Measurements from ENCODE around the gene AOX1.

AOX1 gene

DNA sequence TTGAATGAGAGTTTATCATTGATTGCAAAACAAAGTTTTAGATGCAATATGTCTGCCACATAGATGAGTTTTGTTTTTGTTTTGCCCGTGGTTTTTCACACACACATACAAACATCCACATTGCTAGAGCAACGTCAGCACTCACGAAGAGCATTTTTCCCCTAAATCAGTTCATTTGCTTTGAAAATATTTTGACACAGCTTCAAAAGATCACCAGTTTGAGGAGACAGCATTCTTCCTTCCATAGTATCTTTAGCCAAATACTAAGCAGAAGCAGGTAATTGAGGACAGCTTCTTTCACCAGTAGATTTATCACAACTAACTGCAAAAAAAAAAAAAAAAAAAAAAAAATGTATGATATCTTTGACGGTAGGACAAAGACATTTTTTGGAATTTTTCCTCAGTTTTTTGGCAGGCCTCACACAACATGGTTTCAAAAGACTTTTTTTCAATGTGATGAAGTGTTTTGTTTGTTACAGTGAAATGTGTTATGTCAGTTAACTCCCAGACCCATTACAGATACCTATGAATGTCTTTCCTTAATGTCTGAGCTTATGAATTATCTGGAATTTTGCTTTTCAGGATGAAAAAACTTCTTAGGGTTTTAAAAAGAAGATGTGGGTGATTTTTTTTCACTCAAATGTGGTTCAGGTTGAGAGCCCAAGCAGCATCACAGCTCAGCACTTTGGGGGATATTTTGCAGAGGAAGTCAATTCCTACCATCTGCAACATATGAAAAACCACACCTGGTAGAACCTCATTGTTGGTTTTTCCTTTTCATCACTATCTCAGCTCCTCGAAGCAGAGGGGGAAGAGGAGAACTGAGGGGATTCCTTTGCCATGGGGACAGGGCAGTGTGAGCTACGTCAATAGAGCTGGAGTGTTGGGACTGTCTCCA is 31.6 kb downstream of the AOX1 start:
- DNase-seq, result no peak
- peaks cover 0 to 15% (median 0%) of the 10 kb centered on the region in 3 donors for H3K36me3 ChIP-seq
- no peak for TF ChIP-seq CTCF (IDR thresholded peaks at IDR 0.05)
- intact Hi-C loops (cut with DNase I; ENCODE audit: low total_unique reads), result no loop called here
- H3K27me3 ChIP-seq, result no peaks in the 10 kb centered on the region
- no peaks in the 10 kb centered on the region for H3K9me3 ChIP-seq
- H3K4me1 ChIP-seq, result no peaks in the 10 kb centered on the region
- H3K4me3 ChIP-seq, result no peak overlapping the region
- H3K27ac ChIP-seq, result no peak overlapping the region

- Histone ChIP-seq H3K4me3 (no peak overlapping the region), H3K4me1 (no peaks in the 10 kb centered on the region), H3K36me3 (peaks cover 0 to 15% (median 0%) of the 10 kb centered on the region in 3 donors), H3K27me3 (no peaks in the 10 kb centered on the region), H3K9me3 (no peaks in the 10 kb centered on the region), H3K27ac (no peak overlapping the region)
- TF ChIP-seq CTCF (IDR thresholded peaks at IDR 0.05), result no peak
- DNase-seq, result no peak
- intact Hi-C loops (cut with DNase I; ENCODE audit: low total_unique reads), result no loop called here
Observed at GRCh38 chr2:200618054-200618419, 32.2 kb downstream of the AOX1 start.

GRCh38 chr2:200618590-200619021 is 32.8 kb downstream of the AOX1 start:
- no peak for DNase-seq
- TF ChIP-seq CTCF (IDR thresholded peaks at IDR 0.05), result no peak

DNA sequence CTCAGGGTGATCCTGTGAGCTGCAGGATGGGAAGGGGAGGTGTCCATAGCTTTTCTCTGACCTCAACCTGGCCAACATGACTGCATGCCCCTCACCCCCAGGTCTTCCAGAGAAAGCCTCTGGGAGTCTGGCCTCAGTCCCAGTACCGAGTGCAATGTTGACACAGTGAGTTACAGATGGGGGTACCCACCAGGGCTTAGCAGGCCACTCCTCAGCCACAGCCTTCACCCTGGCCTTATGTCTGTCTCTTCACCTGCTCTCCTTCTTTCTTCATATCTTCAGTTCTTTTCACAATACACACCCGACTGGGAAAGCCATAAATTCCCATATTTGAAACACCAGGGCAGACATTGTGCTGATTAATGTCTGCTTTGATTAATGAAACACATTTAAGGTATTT is 33.5 kb downstream of the AOX1 start:
- no peak for TF ChIP-seq CTCF (IDR thresholded peaks at IDR 0.05)
- H3K27ac ChIP-seq, result no peak overlapping the region
- H3K27me3 ChIP-seq, result no peaks in the 10 kb centered on the region
- H3K4me1 ChIP-seq, result no peaks in the 10 kb centered on the region
- H3K36me3 ChIP-seq, result peaks cover 0 to 18% (median 0%) of the 10 kb centered on the region in 3 donors
- no peak overlapping the region for H3K4me3 ChIP-seq
- DNase-seq, result no peak
- no peaks in the 10 kb centered on the region for H3K9me3 ChIP-seq
- intact Hi-C loops (cut with DNase I; ENCODE audit: low total_unique reads), result no loop called here

More at GRCh38 chr2:200618590-200619021, 32.8 kb downstream of the AOX1 start:
- Histone ChIP-seq H3K4me1 (no peaks in the 10 kb centered on the region), H3K9me3 (no peaks in the 10 kb centered on the region), H3K36me3 (peaks cover 0 to 18% (median 0%) of the 10 kb centered on the region in 3 donors), H3K27me3 (no peaks in the 10 kb centered on the region), H3K27ac (no peak overlapping the region), H3K4me3 (no peak overlapping the region)
- intact Hi-C loops (cut with DNase I; ENCODE audit: low total_unique reads), result no loop called here

DNA sequence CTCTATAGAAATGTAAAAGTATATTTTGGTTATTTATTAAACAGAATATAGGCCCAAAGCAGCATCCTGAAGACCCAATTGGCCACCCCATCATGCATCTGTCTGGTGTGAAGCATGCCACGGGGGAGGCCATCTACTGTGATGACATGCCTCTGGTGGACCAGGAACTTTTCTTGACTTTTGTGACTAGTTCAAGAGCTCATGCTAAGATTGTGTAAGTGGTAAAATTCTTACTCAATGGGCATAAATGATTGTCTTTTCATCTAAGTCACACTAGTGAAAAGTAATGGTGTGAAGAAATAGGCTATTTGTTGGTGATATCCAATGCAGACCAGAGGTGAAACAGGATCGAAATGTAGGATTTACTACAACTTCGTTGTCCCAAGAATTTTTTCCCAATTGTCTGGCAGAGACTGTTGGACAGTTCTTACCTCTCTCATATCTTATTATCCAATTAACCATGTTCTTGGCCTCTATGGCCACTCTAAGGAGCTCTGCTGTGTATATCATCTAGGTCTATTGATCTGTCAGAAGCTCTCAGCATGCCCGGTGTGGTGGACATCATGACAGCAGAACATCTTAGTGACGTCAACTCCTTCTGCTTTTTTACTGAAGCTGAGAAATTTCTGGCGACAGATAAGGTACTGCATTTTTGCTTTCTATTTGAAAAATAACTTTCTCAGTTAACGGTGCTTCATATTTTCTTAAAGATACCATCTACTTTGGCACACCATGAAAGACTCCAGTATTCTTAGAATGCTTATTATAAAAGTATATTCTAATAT is 35.0 kb downstream of the AOX1 start:
- H3K9me3 ChIP-seq, result no peaks in the 10 kb centered on the region
- H3K27me3 ChIP-seq, result no peaks in the 10 kb centered on the region
- DNase-seq, result no peak
- TF ChIP-seq CTCF (IDR thresholded peaks at IDR 0.05), result no peak
- no peak overlapping the region for H3K27ac ChIP-seq
- H3K36me3 ChIP-seq, result peaks cover 0 to 18% (median 0%) of the 10 kb centered on the region in 3 donors
- no peaks in the 10 kb centered on the region for H3K4me1 ChIP-seq
- intact Hi-C loops (cut with DNase I; ENCODE audit: low total_unique reads), result no loop called here
- no peak overlapping the region for H3K4me3 ChIP-seq
